ENCODE measurements around the gene RHPN2. TPM values are rescaled to one million over a fixed set of nuclear protein-coding genes. Genes with fewer than 3 reads are reported as not detected.

Gene RHPN2
- total and polyA plus RNA-seq, 2 of the 13 experiments (the other 11 are each of a cell fraction or from before 2014, with no cell fraction given): 20.3 to 48.0 TPM

GRCh38 chr19:33080761-33081681, 16.3 kb upstream of the RHPN2 start, which contains the start of gene GPATCH1 (continued):
- TF ChIP-seq PAXIP1 (CRISPR knock-in tag; conservative IDR thresholded peaks at IDR 0.05) (peak; percentile 54; the same call in 1 of the 2 replicates), GFI1 (CRISPR knock-in tag; IDR thresholded peaks at IDR 0.05; ENCODE audit: borderline replicate concordance) (peak; percentile 64; the same call in 1 of the 2 replicates), ARNTL (CRISPR knock-in tag; IDR thresholded peaks at IDR 0.05) (peak; percentile 42; the same call in 1 of the 2 replicates), ZNF264 (CRISPR knock-in tag; IDR thresholded peaks at IDR 0.05) (0 out of 2 replicates have a peak, but pooled peaks have one; percentile 54), KDM5B (CRISPR knock-in tag; IDR thresholded peaks at IDR 0.05; ENCODE audit: borderline replicate concordance) (peak; percentile 70; the same call in 1 of the 2 replicates), ZFY (CRISPR knock-in tag; IDR thresholded peaks at IDR 0.05) (peak; percentile 83), ZNF589 (CRISPR knock-in tag; conservative IDR thresholded peaks at IDR 0.05) (0 out of 2 replicates have a peak, but pooled peaks have one; percentile 60), DNMT1 (CRISPR knock-in tag; IDR thresholded peaks at IDR 0.05) (0 out of 2 replicates have a peak, but pooled peaks have one; percentile 67), MIER3 (CRISPR knock-in tag; IDR thresholded peaks at IDR 0.05; ENCODE audit: borderline replicate concordance) (peak; percentile 80; the same call in 1 of the 2 replicates), SOX13 (IDR thresholded peaks at IDR 0.05) (no peak), SOX13 (CRISPR knock-in tag; conservative IDR thresholded peaks at IDR 0.05 in 1 of 2, IDR thresholded peaks at IDR 0.05 in 1 of 2) (peak in 1 of 2 experiments; percentile 54; a peak in 1 of 4 replicates), SP140L (CRISPR knock-in tag; IDR thresholded peaks at IDR 0.05; ENCODE audit: borderline replicate concordance) (0 out of 2 replicates have a peak, but pooled peaks have one; percentile 80), ZNF709 (CRISPR knock-in tag; IDR thresholded peaks at IDR 0.05) (no peak), ZMYM4 (CRISPR knock-in tag; IDR thresholded peaks at IDR 0.05) (peak; percentile 78), IRF9 (CRISPR knock-in tag; IDR thresholded peaks at IDR 0.05; ENCODE audit: borderline replicate concordance) (peak; percentile 81; the same call in 1 of the 2 replicates), NCOA5 (CRISPR knock-in tag; IDR thresholded peaks at IDR 0.05) (no peak), SSRP1 (CRISPR knock-in tag; IDR thresholded peaks at IDR 0.05) (no peak), ZEB1 (IDR thresholded peaks at IDR 0.05; ENCODE audit: insufficient replicate concordance, low read depth) (no peak), NONO (IDR thresholded peaks at IDR 0.05) (no peak), NONO (CRISPR knock-in tag; conservative IDR thresholded peaks at IDR 0.05) (peak; percentile 73), ZNF580 (CRISPR knock-in tag; IDR thresholded peaks at IDR 0.05; ENCODE audit: borderline replicate concordance, low read depth) (peak; percentile 75), HNF1B (CRISPR knock-in tag; IDR thresholded peaks at IDR 0.05) (peak; percentile 78; the same call in 1 of the 2 replicates), KDM6A (CRISPR knock-in tag; IDR thresholded peaks at IDR 0.05; ENCODE audit: low read depth) (no peak), ZNF792 (CRISPR knock-in tag; IDR thresholded peaks at IDR 0.05) (peak; percentile 53; the same call in 1 of the 2 replicates)

All from HepG2 (cell line).